Motor neuron (in vitro differentiated cells): ENCODE data around the gene PIP5K1B. TPM values are rescaled to one million over a fixed set of nuclear protein-coding genes. Genes with fewer than 3 reads are reported as not detected.

Experiments
- ATAC-seq, 8 experiments: fragments of 200-7000 bp; cut with Tn5 transposase; replicated peaks in 6 of 8; 2 replicates each; pipeline ENCODE4 v1.8.0; 2021; ENCODE audit warnings: mild to moderate bottlenecking in 8 of 8, moderate library complexity in 8 of 8
- H3K27ac ChIP-seq, 2 donors: fragments of 250-450 bp; sonication (Bioruptor Pico); 2 replicates each; pipeline ENCODE4 v1.9.0; 2021; ENCODE audit warnings: antibody characterized with exemption in 2 of 2, mild to moderate bottlenecking in 2 of 2, moderate library complexity in 1 of 2
- H3K4me1 ChIP-seq, 2 donors: fragments of 250-450 bp; sonication (Bioruptor Pico); replicated peaks in 1 of 2; 2 replicates each; pipeline ENCODE4 v1.6.1; 2021; ENCODE audit warnings: antibody characterized with exemption in 2 of 2, mild to moderate bottlenecking in 2 of 2, moderate library complexity in 1 of 2
- H3K4me3 ChIP-seq, 5 donors: fragments of 250-450 bp; sonication (Bioruptor Pico); 2 replicates each; pipeline ENCODE4 v1.9.0; 2021; ENCODE audit warnings: antibody characterized with exemption in 5 of 5, mild to moderate bottlenecking in 5 of 5, moderate library complexity in 4 of 5
- WGBS, 10 experiments: fragments of 450-650 bp; shearing (Covaris generic); methylation state at CpG; one replicate each; pipeline ENCODE4 v1.0.0; 2022; 5-methylcytosine and 5-hydroxymethylcytosine counted together
- in situ Hi-C, 9 experiments: fragments of 400-800 bp; cut with MboI; loops; one replicate each; pipeline ENCODE4 v1.15.0; 2021; ENCODE audit warnings: low sequenced_read_pairs in 9 of 9, low pct_unique_long_range_greater_than_20kb in 2 of 9; ENCODE audit not compliant: unreplicated experiment in 9 of 9
- total RNA-seq, 8 experiments: library from RNA; unstranded; fragments of 300-600 nt; gene quantifications; 2 replicates each; pipeline versions ENCODE4 v1.2.3 to v1.2.4, GENCODE V29; 2022

Gene PIP5K1B
- total RNA-seq, 8 experiments from 2014 or later = 0.18 to 2.4 (median 0.47) TPM

- H3K27ac ChIP-seq = no peak overlapping the region
- 30 to 93% (median 73%) methylated on average over 2 to 5 of the region's 5 CpGs; no CpG with 5 or more reads in 1 of the 10 experiments for WGBS, 10 experiments
- peaks cover 16 to 27% of the 10 kb centered on the region in 2 donors for H3K4me1 ChIP-seq
- no peak for ATAC-seq
- H3K4me3 ChIP-seq = no peak overlapping the region
- in situ Hi-C loops = no loop called here
Observed at GRCh38 chr9:68769852-68770251, 64.8 kb downstream of the PIP5K1B start.

- H3K4me3 ChIP-seq = no peak overlapping the region
- no peak overlapping the region for H3K27ac ChIP-seq
- 0 to 78% (median 47%) methylated on average over 1 of the region's 1 CpG; no CpG with 5 or more reads in 2 of the 10 experiments for WGBS, 10 experiments
- ATAC-seq = no peak
- in situ Hi-C loops = no loop called here
- H3K4me1 ChIP-seq = peaks cover 24 to 30% of the 10 kb centered on the region in 2 donors
Observed at GRCh38 chr9:68771376-68771775, 66.3 kb downstream of the PIP5K1B start.

- Histone ChIP-seq H3K4me1 (peaks cover 9 to 22% of the 10 kb centered on the region in 2 donors), H3K27ac (peak overlapping the region in 1 of 2 donors; percentile 26), H3K4me3 (no peak overlapping the region)
- peak in 4 of 8 experiments; percentile 3 to 53 (median 14) for ATAC-seq
- in situ Hi-C loops = no loop called here
- 0 to 90% (median 54%) methylated on average over 1 to 5 of the region's 5 CpGs for WGBS, 10 experiments
Observed at GRCh38 chr9:68775003-68775730, 70.1 kb downstream of the PIP5K1B start.

GRCh38 chr9:68777070-68777763 is 72.2 kb downstream of the PIP5K1B start:
- in situ Hi-C loops = no loop called here
- WGBS, 10 experiments = 67 to 100% (median 84%) methylated on average over 1 to 2 of the region's 2 CpGs; no CpG with 5 or more reads in 1 of the 10 experiments

GRCh38 chr9:68778635-68779034 is 73.6 kb downstream of the PIP5K1B start:
- ATAC-seq = no peak
- in situ Hi-C loops = no loop called here
- Histone ChIP-seq H3K4me3 (no peak overlapping the region), H3K27ac (no peak overlapping the region), H3K4me1 (peaks cover 24 to 47% of the 10 kb centered on the region in 2 donors)
- 55 to 100% (median 76%) methylated on average over 1 to 5 of the region's 5 CpGs for WGBS, 10 experiments

More at GRCh38 chr9:68777070-68777763, 72.2 kb downstream of the PIP5K1B start:
- Histone ChIP-seq H3K4me1 (peaks cover 11 to 33% of the 10 kb centered on the region in 2 donors), H3K4me3 (no peak overlapping the region), H3K27ac (no peak overlapping the region)
- ATAC-seq = no peak

GRCh38 chr9:68779558-68780379 is 74.7 kb downstream of the PIP5K1B start:
- peaks cover 26 to 52% of the 10 kb centered on the region in 2 donors for H3K4me1 ChIP-seq
- peak; percentile 82 to 90 (median 86) for ATAC-seq
- WGBS, 10 experiments = 0 to 2% (median 0%) methylated on average over 1 to 13 of the region's 65 CpGs; no CpG with 5 or more reads in 3 of the 10 experiments
- in situ Hi-C loops = no loop called here
- peak overlapping the region; percentile 89 to 93 for H3K27ac ChIP-seq
- peak overlapping the region; percentile 66 to 86 (median 74) for H3K4me3 ChIP-seq

GRCh38 chr9:68780380-68780712 is 75.3 kb downstream of the PIP5K1B start:
- 0 to 3% (median 0%) methylated on average over 2 to 9 of the region's 19 CpGs; no CpG with 5 or more reads in 4 of the 10 experiments for whole genome bisulfite sequencing, 10 experiments
- in situ Hi-C loops = no loop called here
- peak overlapping the region; percentile 89 to 93 for H3K27ac ChIP-seq
- no peak for ATAC-seq
- peaks cover 25 to 52% of the 10 kb centered on the region in 2 donors for H3K4me1 ChIP-seq
- peak overlapping the region; percentile 66 to 86 (median 74) for H3K4me3 ChIP-seq

- peaks cover 27 to 48% of the 10 kb centered on the region in 2 donors for H3K4me1 ChIP-seq
- WGBS, 10 experiments = 0 to 40% (median 13%) methylated on average over 1 to 7 of the region's 7 CpGs; no CpG with 5 or more reads in 2 of the 10 experiments
- H3K4me3 ChIP-seq = peak overlapping the region; percentile 66 to 86 (median 74)
- in situ Hi-C loops = no loop called here
- peak overlapping the region in 1 of 2 donors; percentile 89 for H3K27ac ChIP-seq
- no peak for ATAC-seq
Observed at GRCh38 chr9:68780720-68781119, 75.7 kb downstream of the PIP5K1B start.

GRCh38 chr9:68781928-68782327 is 76.9 kb downstream of the PIP5K1B start:
- ATAC-seq = no peak
- Histone ChIP-seq H3K4me3 (peak overlapping the region in 2 of 5 donors; percentile 2 to 18), H3K4me1 (peaks cover 27 to 47% of the 10 kb centered on the region in 2 donors), H3K27ac (no peak overlapping the region)
- in situ Hi-C loops = no loop called here

- 67 to 100% (median 79%) methylated on average over 1 to 3 of the region's 3 CpGs for WGBS, 10 experiments
- in situ Hi-C loops = no loop called here
- Histone ChIP-seq H3K27ac (no peak overlapping the region), H3K4me3 (peak overlapping the region in 3 of 5 donors; percentile 3 to 18 (median 10)), H3K4me1 (peaks cover 27 to 47% of the 10 kb centered on the region in 2 donors)
- no peak for ATAC-seq
Observed at GRCh38 chr9:68782546-68782945, 77.5 kb downstream of the PIP5K1B start.

- ATAC-seq = no peak
- WGBS, 10 experiments = 0 to 90% (median 62%) methylated on average over 1 to 2 of the region's 2 CpGs; no CpG with 5 or more reads in 2 of the 10 experiments
- Histone ChIP-seq H3K4me3 (no peak overlapping the region), H3K27ac (no peak overlapping the region), H3K4me1 (peaks cover 26 to 38% of the 10 kb centered on the region in 2 donors)
- in situ Hi-C loops = no loop called here
Observed at GRCh38 chr9:68785965-68786364, 80.9 kb downstream of the PIP5K1B start.

- in situ Hi-C loops = no loop called here
Observed at GRCh38 chr9:68791169-68791568, 86.1 kb downstream of the PIP5K1B start.

More at GRCh38 chr9:68791169-68791568, 86.1 kb downstream of the PIP5K1B start:
- no peak overlapping the region for H3K27ac ChIP-seq
- no peak for ATAC-seq
- WGBS, 10 experiments = 20 to 100% (median 78%) methylated on average over 1 to 3 of the region's 3 CpGs; no CpG with 5 or more reads in 1 of the 10 experiments
- no peak overlapping the region for H3K4me3 ChIP-seq
- H3K4me1 ChIP-seq = no peaks in the 10 kb centered on the region
